ENCODE data around the gene FAM161B.

Gene FAM161B

DNA sequence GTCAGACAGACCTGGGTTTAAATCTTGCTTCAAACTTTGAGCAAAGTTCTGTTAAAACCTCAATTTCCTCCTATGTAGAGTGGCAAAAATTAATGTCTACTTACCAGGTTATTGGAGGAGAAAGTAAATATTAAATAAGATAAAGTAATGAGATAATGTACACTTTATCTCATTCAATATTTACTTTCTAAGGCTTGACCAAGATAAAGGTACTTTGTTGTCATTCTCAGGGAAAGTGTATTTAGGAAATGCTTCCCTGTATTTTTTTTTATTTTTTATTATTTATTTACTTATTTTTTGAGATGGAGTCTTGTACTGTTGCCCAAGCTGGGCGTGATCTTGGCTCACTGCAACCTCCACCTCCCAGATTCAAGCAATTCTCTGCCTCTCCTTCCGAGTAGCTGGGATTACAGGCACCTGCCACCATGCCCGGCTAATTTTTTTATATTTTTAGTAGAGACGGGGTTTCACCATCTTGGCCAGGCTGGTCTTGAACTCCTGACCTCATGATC is 4.7 kb downstream of the FAM161B start:
- ChIA-PET CTCF (interaction anchor here (1.1 to 3.2 kb wide), 3 partner anchors 9 to 216 kb away, joined by 3 to 13 read pairs (median 3); no protein-coding TSS in a partner anchor), POLR2A (no interaction called here)
- TF ChIP-seq, protein P1, sequence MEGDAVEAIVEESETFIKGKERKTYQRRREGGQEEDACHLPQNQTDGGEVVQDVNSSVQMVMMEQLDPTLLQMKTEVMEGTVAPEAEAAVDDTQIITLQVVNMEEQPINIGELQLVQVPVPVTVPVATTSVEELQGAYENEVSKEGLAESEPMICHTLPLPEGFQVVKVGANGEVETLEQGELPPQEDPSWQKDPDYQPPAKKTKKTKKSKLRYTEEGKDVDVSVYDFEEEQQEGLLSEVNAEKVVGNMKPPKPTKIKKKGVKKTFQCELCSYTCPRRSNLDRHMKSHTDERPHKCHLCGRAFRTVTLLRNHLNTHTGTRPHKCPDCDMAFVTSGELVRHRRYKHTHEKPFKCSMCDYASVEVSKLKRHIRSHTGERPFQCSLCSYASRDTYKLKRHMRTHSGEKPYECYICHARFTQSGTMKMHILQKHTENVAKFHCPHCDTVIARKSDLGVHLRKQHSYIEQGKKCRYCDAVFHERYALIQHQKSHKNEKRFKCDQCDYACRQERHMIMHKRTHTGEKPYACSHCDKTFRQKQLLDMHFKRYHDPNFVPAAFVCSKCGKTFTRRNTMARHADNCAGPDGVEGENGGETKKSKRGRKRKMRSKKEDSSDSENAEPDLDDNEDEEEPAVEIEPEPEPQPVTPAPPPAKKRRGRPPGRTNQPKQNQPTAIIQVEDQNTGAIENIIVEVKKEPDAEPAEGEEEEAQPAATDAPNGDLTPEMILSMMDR (IDR thresholded peaks at IDR 0.05; ENCODE audit: control extremely low read depth, extremely low read depth, low read depth, missing control alignments) = no peak
- DNase-seq (ENCODE audit: extremely low spot score) = no peak

- ChIA-PET CTCF (no interaction called here), POLR2A (no interaction called here)
- no peak for DNase-seq (ENCODE audit: extremely low spot score)
- TF ChIP-seq, protein P1 (IDR thresholded peaks at IDR 0.05; ENCODE audit: control extremely low read depth, extremely low read depth, low read depth, missing control alignments) = no peak
Measured at GRCh38 chr14:73944432-73945158, 5.3 kb downstream of the FAM161B start.

DNA sequence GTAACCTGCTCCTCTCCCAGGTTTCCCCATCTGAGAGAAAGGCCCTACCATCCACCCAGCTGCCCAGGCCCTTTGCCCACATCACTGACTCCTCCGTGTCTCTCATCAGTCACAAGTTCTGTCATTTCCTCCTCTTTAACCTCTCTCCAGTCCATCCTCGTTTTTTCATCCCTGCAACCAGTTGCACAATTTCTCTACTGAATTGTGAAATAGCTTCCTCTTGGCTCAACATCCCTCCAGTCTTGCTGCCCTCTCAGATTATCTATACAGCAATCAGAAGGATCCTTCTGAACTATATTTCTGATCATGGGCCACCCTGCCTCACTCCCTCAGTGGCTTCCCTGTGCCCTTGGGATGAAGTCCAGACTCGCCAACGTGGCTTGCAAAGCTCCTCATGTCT is 6.8 kb downstream of the FAM161B start:
- POLR2A ChIA-PET = no interaction called here
- no peak for DNase-seq (ENCODE audit: extremely low spot score)
- CTCF ChIA-PET = interaction anchor here (1.6 to 3.2 kb wide), 2 partner anchors 9 kb away, joined by 5 to 8 read pairs; no protein-coding TSS in a partner anchor

DNA sequence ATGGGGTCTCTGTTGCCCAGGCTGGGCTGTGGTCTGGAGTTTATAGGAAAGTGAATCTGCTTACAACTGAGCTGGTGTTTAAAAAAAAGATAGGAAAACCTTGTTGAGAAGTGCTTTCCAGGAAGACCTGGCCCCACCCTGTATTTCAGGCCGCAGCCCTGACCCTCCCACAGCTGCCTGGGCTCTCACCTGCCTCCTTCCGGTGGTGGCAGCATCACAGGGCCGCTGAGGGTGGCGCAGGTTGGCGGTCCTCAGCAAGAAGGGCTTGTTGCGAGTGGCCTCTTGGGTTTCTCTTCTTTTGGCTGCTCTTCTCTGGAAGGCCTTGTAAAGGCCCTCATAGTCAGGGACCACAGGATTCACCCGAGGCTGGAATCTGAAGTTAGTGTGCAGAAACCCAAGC is 7.7 kb downstream of the FAM161B start:
- TF ChIP-seq, protein P1 (IDR thresholded peaks at IDR 0.05; ENCODE audit: control extremely low read depth, extremely low read depth, low read depth, missing control alignments) = no peak
- DNase-seq (ENCODE audit: extremely low spot score) = no peak
- ChIA-PET CTCF (interaction anchor here (1.6 to 3.2 kb wide), 2 partner anchors 8 to 10 kb away, joined by 5 to 8 read pairs; no protein-coding TSS in a partner anchor), POLR2A (interaction anchor here (1.4 kb wide), 1 partner anchor 8 kb away, joined by 3 read pairs; the partner anchor contains the start of genes COQ6 and FAM161B)

More for the DNA sequence above, 6.8 kb downstream of the FAM161B start:
- TF ChIP-seq, protein P1 (IDR thresholded peaks at IDR 0.05; ENCODE audit: control extremely low read depth, extremely low read depth, low read depth, missing control alignments) = no peak

DNA sequence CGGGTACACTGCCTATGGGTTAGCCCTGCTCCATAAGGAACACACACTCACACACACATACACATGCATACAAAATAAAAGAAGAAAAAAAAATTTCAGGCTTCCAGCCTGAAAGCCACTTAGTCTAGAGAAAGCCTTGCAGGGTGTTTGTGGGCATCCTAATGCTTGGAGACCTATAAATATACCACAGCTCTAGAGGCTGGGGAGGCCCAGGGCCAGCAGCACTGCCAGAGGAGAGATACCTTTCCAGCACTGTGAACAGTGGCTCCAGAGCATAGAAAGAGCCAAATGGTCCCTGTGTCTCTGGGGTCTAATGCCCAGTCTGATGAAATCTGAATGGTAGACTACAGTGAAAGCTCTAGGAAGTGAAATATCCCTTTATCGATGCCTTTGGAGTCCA is 12.9 kb downstream of the FAM161B start:
- TF ChIP-seq, protein P1 (IDR thresholded peaks at IDR 0.05; ENCODE audit: control extremely low read depth, extremely low read depth, low read depth, missing control alignments) = no peak
- CTCF ChIA-PET = interaction anchor here (1.3 kb wide), 1 partner anchor 16 kb away, joined by 3 read pairs; no protein-coding TSS in a partner anchor
- DNase-seq (ENCODE audit: extremely low spot score) = no peak
- POLR2A ChIA-PET = no interaction called here

DNA sequence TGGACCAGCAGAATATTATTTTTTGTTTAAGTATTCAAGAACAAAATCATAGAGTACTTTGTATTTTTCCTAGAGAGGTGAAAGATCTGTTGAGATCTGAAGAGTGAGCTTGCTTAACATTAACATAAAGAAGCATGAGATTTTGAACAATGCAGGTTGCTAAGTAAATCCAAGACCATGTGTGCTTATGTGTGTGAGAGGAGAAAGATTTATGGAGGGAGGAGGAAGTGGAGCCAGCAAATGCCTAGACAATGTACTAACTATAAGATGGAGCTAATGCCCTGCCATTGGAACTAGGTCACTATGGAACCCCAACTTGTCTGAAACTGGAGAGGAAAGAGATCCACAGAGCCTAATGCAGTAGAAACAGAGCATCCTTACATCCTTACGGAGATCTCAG is 13.3 kb downstream of the FAM161B start:
- TF ChIP-seq, protein P1 (IDR thresholded peaks at IDR 0.05; ENCODE audit: control extremely low read depth, extremely low read depth, low read depth, missing control alignments) = no peak

More for the DNA sequence above, 13.3 kb downstream of the FAM161B start:
- POLR2A ChIA-PET = no interaction called here
- CTCF ChIA-PET = interaction anchor here (1.2 to 1.8 kb wide), 5 partner anchors 10 to 41 kb away, joined by 3 to 13 read pairs (median 5); partner anchors contain the start of genes COQ6 and FAM161B
- no peak for DNase-seq (ENCODE audit: extremely low spot score)
